Measurements from ENCODE around the gene MT1H.

DNA sequence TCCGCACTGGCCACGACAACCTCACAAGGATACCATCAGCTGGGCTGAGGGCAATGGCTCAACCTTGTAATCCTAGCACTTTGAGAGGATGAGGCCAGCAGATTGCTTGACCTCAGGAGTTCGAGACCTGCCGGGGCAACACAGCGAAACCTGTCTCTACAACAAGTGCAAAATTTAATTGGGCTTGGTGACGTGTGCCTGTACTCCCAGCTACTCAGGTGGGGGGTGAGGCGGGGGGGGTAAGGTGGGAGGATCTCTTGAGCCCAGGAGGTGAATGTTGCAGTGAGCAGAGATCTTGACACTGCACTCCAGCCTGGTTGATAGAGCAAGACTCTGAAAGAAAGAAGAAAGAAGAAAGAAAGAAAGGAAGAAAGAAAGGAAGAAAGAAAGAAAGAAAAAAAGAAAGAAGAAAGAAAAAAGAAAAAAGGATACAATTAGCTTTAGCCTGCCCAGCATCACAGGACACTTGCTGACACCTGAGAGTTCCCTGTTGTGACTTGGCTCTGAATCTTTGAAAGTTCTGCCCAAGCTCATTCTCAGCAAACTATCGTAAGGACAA is 49.2 kb upstream of the MT1H start:
- TF ChIP-seq, protein P1, sequence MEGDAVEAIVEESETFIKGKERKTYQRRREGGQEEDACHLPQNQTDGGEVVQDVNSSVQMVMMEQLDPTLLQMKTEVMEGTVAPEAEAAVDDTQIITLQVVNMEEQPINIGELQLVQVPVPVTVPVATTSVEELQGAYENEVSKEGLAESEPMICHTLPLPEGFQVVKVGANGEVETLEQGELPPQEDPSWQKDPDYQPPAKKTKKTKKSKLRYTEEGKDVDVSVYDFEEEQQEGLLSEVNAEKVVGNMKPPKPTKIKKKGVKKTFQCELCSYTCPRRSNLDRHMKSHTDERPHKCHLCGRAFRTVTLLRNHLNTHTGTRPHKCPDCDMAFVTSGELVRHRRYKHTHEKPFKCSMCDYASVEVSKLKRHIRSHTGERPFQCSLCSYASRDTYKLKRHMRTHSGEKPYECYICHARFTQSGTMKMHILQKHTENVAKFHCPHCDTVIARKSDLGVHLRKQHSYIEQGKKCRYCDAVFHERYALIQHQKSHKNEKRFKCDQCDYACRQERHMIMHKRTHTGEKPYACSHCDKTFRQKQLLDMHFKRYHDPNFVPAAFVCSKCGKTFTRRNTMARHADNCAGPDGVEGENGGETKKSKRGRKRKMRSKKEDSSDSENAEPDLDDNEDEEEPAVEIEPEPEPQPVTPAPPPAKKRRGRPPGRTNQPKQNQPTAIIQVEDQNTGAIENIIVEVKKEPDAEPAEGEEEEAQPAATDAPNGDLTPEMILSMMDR (optimal IDR thresholded peaks at IDR 0.05 in 1 of 3, IDR thresholded peaks at IDR 0.05 in 1 of 3, conservative IDR thresholded peaks at IDR 0.05 in 1 of 3; ENCODE audit: extremely low read depth in 1 of 3, insufficient read depth in 2 of 3, low read length in 3 of 3) = no peak
- TF ChIP-seq EZH2 (IDR thresholded peaks at IDR 0.05; ENCODE audit: low read length) = no peak
